OCI-LY7 (cell line): ENCODE measurements around the gene GATA2. TPM values are rescaled to one million over a fixed set of nuclear protein-coding genes. Genes with fewer than 3 reads are reported as not detected.

Source experiments
- Bru-seq: library from RNA; stranded (reverse); fragments of 400-500 nt; gene quantifications from one replicate; lab custom pipeline; 2021; lab: Mats Ljungman, UMichigan
- BruChase-seq, 2 experiments: library from RNA; stranded (reverse); fragments of 400-500 nt; gene quantifications; one replicate each; lab custom pipeline; 2021; lab: Mats Ljungman, UMichigan
- BruUV-seq: library from RNA; stranded (reverse); fragments of 400-500 nt; replicated peaks from 2 replicates; lab custom pipeline; 2021; lab: Mats Ljungman, UMichigan
- CTCF ChIA-PET: fragments of 300-600 bp; sonication (Branson Sonifier 250); formaldehyde crosslinking; loops from one replicate; lab custom pipeline; 2022; ENCODE audit warnings: antibody characterized with exemption; ENCODE audit not compliant: unreplicated experiment; lab: Charles Lee
- POLR2A ChIA-PET: fragments of 300-600 bp; sonication (Branson Sonifier 250); formaldehyde crosslinking; loops from one replicate; lab custom pipeline; 2022; ENCODE audit warnings: antibody characterized with exemption; lab: Charles Lee
- DNase-seq: peaks from one replicate; pipeline ENCODE4 v3.0.0-alpha.2; 2015; ENCODE audit warnings: low spot score
- H2AFZ ChIP-seq: fragments of 200-600 bp; sonication (generic), shearing (Covaris generic); 2 replicates; pipeline ENCODE4 v1.6.1; 2014; ENCODE audit warnings: mild to moderate bottlenecking, antibody characterized with exemption, low read length, moderate library complexity
- H3K27ac ChIP-seq: fragments of 200-600 bp; sonication (generic); 2 replicates; pipeline ENCODE4 v1.5.1; 2014; ENCODE audit warnings: mixed run types, low read depth, mild to moderate bottlenecking, moderate library complexity, low read length, inconsistent platforms; ENCODE audit not compliant: poor library complexity, severe bottlenecking
- H3K36me3 ChIP-seq: fragments of 200-600 bp; sonication (generic); 2 replicates; pipeline ENCODE4 v1.6.1; 2014; ENCODE audit warnings: mild to moderate bottlenecking, antibody characterized with exemption, low read length, moderate library complexity, mixed read lengths; ENCODE audit not compliant: insufficient read depth
- H3K4me1 ChIP-seq: fragments of 200-600 bp; sonication (generic); 2 replicates; pipeline ENCODE4 v1.5.1; 2014; ENCODE audit warnings: mild to moderate bottlenecking, low read length; ENCODE audit not compliant: insufficient read depth, poor library complexity, severe bottlenecking
- H3K4me2 ChIP-seq: fragments of 200-600 bp; sonication (generic); 2 replicates; pipeline ENCODE4 v1.6.1; 2014; ENCODE audit warnings: mild to moderate bottlenecking, low read length
- H3K4me3 ChIP-seq: fragments of 200-600 bp; sonication (generic); 2 replicates; pipeline ENCODE4 v1.5.1; 2014; ENCODE audit warnings: mild to moderate bottlenecking, low read depth, low read length; ENCODE audit not compliant: poor library complexity, severe bottlenecking
- H3K79me2 ChIP-seq: fragments of 200-600 bp; sonication (generic); 2 replicates; pipeline ENCODE4 v1.6.1; 2016; ENCODE audit warnings: low read depth, mild to moderate bottlenecking, low read length, moderate library complexity, mixed read lengths; ENCODE audit not compliant: insufficient read depth
- H3K9me2 ChIP-seq: fragments of 200-600 bp; sonication (generic); 2 replicates; pipeline ENCODE4 v1.6.1; 2016; ENCODE audit warnings: mild to moderate bottlenecking, low read length, mixed read lengths; ENCODE audit not compliant: insufficient read depth
- H3K9me3 ChIP-seq: fragments of 200-600 bp; sonication (generic); 2 replicates; pipeline ENCODE4 v1.6.1; 2014; ENCODE audit warnings: mild to moderate bottlenecking, mixed run types, low read length, mixed read lengths
- H4K20me1 ChIP-seq: fragments of 200-600 bp; sonication (generic); 2 replicates; pipeline ENCODE4 v1.6.1; 2014; ENCODE audit warnings: mild to moderate bottlenecking, antibody characterized with exemption, low read length, moderate library complexity, mixed read lengths; ENCODE audit not compliant: insufficient read depth
- CTCF ChIP-seq: fragments of 200-600 bp; sonication (generic); conservative IDR thresholded peaks from 2 replicates; pipeline ENCODE4 v1.5.1; 2014; ENCODE audit warnings: mild to moderate bottlenecking, antibody characterized with exemption, low read length, moderate library complexity, mixed read lengths
- EZH2phosphoT487 ChIP-seq: fragments of 200-600 bp; sonication (generic); IDR thresholded peaks from 2 replicates; pipeline ENCODE4 v1.6.1; 2018; ENCODE audit warnings: low read depth, borderline replicate concordance, mild to moderate bottlenecking, mixed run types, antibody characterized with exemption, low read length, moderate library complexity, mixed read lengths
- intact Hi-C: fragments of 100-400 bp; cut with micrococcal nuclease; formaldehyde crosslinking; loops from one replicate; pipeline ENCODE4 v1.10.0; 2022; ENCODE audit not compliant: unreplicated experiment
- long read RNA-seq: library from polyadenylated mRNA; stranded (forward); transcript quantifications from one replicate; pipeline ENCODE4 v2.0.0, GENCODE V29; 2022
- total RNA-seq, 2 experiments: library from RNA; depleted of rRNA in 1 of 2; stranded (reverse); fragments of >200 nt in 1 of 2; shearing (Covaris generic) in 1 of 2; gene quantifications; 2 replicates each; pipeline ENCODE4 v1.2.3, GENCODE V29; 2014 to 2022

The GATA2 gene
- not detected in 2 replicates for total RNA-seq (2014; rRNA removed; shearing (Covaris generic))
- total RNA-seq (2022): not detected in 2 replicates
- percentile 13 among the genes with signal in this experiment for Bru-seq, nascent RNA
- not detected for BruChase-seq, experiment 1, labeled RNA remaining after a 6-hour chase
- BruChase-seq, experiment 2, labeled RNA remaining after a 2-hour chase: percentile 11 among the genes with signal in this experiment
- long read RNA-seq: 0 reads

GRCh38 chr3:128492671-128493569 is at the start of gene GATA2:
Gene GATA2 (minus strand): TSS chr3:128493201. CDS start chr3:128487031, 6,170 bp downstream.
- intact Hi-C loops: no loop called here
- no peaks in the 10 kb centered on the region for H3K9me3 ChIP-seq
- no peak within 1 kb of the TSS for H3K27ac ChIP-seq
- no peaks in the 10 kb centered on the region for H3K4me1 ChIP-seq
- no peak; the same call in none of the 2 replicates for TF ChIP-seq EZH2phosphoT487
- 0 out of 2 replicates have a peak, but pooled peaks have one; percentile 43 for TF ChIP-seq CTCF
- H3K9me2 ChIP-seq: no peaks in the 10 kb centered on the region
- no peaks in the 10 kb centered on the region for H3K79me2 ChIP-seq
- no peak within 1 kb of the TSS for H2AFZ ChIP-seq
- CTCF ChIA-PET: no interaction called here
- H3K36me3 ChIP-seq: no peaks in the 10 kb centered on the region
- peak; percentile 14 for DNase-seq
- no peaks in the 10 kb centered on the region; the same call in 1 of the 2 replicates for H4K20me1 ChIP-seq
- peak within 1 kb of the TSS; percentile 41; the same call in 1 of the 2 replicates for H3K4me2 ChIP-seq
- POLR2A ChIA-PET: no interaction called here
- no TSS peak for BruUV-seq
- H3K4me3 ChIP-seq: no peak within 1 kb of the TSS

GRCh38 chr3:128541246-128541645 is 48.2 kb upstream of the GATA2 start:
- no TSS peak for BruUV-seq
- ChIA-PET CTCF (no interaction called here), POLR2A (no interaction called here)

More at GRCh38 chr3:128541246-128541645, 48.2 kb upstream of the GATA2 start:
- H2AFZ ChIP-seq: no peak overlapping the region
- peaks cover 9% of the 10 kb centered on the region; the same call in 1 of the 2 replicates for H3K9me3 ChIP-seq
- H3K4me2 ChIP-seq: no peak overlapping the region
- no peaks in the 10 kb centered on the region for H3K79me2 ChIP-seq
- no peak for DNase-seq
- no peaks in the 10 kb centered on the region for H3K4me1 ChIP-seq
- H3K9me2 ChIP-seq: no peaks in the 10 kb centered on the region
- no peaks in the 10 kb centered on the region for H3K36me3 ChIP-seq
- H3K4me3 ChIP-seq: no peak overlapping the region
- no peak for TF ChIP-seq CTCF
- TF ChIP-seq EZH2phosphoT487: no peak
- H3K27ac ChIP-seq: no peak overlapping the region
- H4K20me1 ChIP-seq: no peaks in the 10 kb centered on the region
- intact Hi-C loops: no loop called here
